ENCODE data around the gene JAKMIP2.

Gene JAKMIP2

GRCh38 chr5:147786142-147786541 is 3.6 kb upstream of the JAKMIP2 start:
- no peak for DNase-seq

GRCh38 chr5:147784146-147784987 is 1.8 kb upstream of the JAKMIP2 start:
- DNase-seq, result no peak

- no peak for DNase-seq
These were observed 1.5 kb downstream of the JAKMIP2 start for GRCh38 chr5:147780924-147781573.

DNA sequence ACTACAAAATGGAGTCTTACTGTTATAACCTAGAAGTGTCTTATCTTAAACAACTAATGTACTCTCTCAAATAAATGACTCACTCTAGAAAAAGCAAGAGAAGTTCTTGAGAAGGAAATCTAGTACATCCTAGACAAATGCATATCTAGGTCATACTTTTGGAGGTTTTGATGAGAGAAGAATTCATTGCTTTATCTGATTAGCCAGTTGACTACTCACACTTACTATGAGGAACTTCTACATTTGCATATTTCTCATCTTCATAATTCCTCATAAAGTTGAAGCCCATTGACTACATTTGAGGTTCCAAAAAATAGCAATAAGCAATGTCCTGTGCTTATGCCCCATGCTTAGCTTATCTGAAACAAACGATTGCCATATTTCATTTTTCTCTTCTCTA is 2.8 kb downstream of the JAKMIP2 start:
- DNase-seq, result no peak

DNA sequence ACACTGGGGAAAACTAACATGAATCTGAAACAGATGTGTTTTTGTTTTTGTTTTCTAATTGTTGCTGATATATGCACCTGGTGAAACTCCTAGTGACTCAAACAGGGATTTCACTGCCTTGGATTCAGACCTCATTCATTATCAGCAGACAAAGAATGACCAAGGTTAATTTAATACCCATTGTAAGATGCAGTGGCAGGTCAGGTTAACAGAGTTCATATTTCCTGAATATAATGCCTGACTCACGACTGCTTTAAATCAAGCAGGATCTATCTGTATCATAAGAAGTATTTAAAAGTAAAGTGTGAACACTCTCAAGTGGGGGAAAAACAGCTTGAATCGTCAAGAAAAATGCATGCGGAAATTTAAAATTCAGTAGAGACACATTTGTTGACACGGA is 5.5 kb downstream of the JAKMIP2 start:
- no peak for DNase-seq

GRCh38 chr5:147773587-147773986 is 8.9 kb downstream of the JAKMIP2 start:
- DNase-seq, result no peak

DNA sequence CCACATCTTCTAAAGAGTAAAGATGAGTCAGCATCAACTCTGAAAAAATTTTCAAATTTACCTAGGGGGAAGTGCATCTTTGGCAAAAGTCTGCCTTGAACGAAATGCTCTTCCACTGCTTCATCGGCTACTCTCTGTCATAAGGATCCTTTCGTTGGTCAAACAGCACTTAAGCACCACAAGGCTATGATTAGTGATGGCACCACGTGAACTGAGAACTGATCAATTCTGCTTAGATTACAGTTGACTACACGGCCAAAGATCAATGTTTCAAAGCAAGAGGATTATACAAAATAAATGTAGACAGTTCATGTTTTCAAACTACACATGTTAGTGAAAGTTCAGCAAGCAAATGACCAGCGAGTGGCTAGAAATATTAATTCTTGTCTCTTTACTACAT is 9.4 kb downstream of the JAKMIP2 start:
- no peak for DNase-seq

DNA sequence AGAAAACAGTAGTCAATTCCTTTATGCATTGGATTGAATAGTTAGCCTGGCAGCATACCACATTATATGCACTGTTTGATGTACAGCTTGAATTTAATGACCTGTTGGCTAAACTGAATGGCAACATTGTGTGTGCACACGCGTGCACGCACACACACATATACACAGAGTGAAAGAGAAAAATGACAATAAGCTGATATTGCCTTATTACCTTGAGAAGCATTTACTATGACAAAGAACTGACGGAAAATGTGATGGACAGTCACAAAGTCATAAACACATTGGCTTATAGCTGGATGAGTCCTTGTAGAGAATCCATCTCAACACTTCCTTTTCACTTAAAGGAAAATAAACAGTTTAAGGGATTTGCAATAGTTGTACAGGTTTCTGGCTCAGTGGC is 15.5 kb downstream of the JAKMIP2 start:
- DNase-seq, result no peak

DNA sequence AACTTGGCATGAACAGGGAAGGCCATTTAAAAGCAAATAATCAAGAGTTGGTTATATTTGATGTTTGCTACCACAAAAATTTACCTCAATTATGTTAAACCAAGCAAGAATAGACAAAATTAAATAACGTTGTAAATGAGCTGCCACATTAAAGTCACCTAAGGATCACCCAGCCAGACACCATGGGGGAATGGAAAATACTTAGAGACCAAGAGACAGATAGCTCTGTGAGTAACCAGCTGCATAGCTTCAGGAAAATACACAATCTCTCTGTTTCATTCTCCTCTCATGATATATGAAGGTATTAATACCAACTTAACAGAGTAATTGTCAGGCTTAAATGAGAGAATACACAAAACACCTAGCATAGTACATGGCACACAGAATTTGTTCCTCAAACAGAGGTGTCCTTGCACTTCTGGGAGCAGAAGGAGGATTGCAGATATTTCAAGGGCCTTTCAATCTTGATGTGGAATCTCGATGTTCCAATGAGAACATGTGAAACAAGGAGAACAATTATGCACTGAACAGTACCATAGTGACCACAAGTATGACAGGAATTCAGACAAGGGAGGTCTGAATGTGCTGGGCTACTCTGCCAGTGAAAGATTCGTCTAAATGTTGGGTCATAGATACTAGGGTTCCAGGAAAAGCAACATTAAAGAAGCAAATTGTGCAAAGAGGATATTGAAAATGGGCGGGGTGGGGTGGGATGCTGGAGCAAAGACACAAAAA is 18.6 kb downstream of the JAKMIP2 start:
- no peak for DNase-seq

DNA sequence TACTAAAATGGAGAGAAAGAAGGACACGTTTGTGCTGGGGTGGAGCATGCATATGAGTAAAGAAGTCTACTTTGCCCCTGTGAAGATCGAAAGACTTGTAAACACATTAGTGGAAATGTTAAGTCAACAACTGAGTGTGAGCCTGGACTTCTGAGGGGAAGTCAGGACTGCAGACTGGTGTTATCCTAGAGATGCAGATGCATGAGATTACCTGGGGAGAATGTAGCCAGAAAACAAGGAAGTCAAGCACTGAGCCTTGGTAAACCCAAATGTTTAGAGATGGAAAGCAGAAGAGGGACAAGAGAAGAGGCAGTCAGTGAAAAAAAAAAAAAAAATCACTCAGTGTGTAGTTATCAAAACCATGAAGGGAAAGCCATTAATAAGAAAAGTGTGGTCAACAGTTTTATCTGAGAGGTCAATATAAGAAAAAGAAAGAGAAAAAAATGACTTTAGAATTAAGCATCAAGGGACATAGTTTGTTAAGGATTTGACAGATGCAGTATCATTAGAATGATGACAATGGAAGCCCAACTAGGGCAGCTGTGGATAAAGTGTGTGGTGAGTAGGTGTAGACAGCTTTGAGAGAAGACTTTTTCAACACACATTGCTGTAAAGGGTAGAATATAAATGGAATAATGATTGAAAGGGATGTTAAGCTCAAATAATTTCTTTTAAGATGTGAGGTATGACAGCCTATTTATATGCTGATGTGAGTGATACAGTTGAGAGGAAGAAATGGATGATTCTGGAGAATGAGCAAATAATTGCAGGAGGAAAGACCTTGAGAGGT is 22.2 kb downstream of the JAKMIP2 start:
- DNase-seq, result no peak

DNA sequence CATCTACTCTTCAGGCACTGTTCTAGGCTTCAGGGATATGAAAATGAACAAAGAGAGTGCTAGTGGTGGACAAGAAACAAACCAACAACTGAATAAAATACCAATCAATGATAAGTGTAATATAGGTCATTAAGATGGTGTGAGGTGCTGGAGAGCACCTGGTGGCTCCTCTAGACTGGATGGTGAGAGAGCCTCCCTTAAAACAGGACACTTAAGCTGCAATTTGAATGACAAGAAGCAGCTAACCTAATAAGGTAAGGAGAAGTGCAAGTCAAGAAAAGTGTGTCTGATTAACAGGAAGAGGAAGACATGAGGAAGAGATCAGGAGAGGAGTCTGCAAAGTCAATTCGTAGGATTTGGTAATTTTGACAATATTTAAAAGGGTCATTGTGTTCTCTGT is 23.1 kb downstream of the JAKMIP2 start:
- no peak for DNase-seq

DNA sequence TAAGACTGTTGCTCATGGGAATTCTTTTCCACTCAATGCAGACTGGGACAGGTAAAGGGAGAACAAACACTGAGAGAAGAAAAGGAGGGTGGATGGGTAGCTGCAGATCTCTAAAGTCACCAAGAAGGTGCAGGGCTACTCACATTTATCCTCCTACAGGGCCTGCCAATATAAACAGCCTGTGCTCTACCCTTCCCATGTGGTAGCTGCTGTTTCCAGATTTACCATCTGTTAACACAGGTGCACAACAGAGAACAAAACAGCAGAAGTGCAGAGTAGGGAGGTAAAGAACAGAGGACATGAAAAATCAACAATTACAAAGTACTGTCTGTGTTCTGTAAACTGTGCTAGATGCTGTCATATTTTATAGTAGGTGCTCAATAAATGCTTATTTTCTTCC is 26.0 kb downstream of the JAKMIP2 start:
- DNase-seq, result no peak

DNA sequence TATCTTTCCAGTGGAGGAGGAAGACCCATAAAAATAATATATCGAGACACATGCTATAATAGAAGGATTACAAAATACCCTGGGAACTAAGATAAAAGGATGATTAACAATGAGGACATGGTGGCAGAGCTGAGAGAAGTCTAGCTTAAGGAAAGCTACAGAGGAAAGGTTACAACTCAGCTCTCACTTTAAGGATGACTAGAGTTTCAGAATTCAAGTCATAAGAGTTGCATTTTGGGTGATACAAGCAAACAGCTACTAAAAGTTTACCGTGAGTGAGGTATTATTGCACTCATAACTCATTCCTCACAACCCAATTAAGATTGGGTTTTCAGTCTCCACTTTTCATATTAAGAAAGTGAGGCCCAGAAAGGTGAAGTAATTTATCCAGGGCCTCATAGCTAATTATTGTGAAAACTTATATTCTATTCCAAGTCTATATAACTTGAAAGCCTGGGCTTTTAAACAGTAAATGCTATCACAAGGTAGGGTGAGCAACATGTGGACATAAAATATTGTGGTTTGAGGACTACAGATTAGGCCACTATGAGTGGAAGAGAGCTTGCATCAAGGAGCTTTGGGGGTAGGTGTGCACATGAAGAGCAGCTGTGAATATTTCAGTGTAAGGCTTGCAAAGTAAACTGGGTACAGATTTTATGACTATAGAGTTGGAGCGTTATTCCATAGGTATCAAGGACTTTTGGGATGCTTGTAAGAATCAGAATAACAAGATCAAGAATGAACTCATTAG is 28.0 kb downstream of the JAKMIP2 start:
- no peak for DNase-seq

DNA sequence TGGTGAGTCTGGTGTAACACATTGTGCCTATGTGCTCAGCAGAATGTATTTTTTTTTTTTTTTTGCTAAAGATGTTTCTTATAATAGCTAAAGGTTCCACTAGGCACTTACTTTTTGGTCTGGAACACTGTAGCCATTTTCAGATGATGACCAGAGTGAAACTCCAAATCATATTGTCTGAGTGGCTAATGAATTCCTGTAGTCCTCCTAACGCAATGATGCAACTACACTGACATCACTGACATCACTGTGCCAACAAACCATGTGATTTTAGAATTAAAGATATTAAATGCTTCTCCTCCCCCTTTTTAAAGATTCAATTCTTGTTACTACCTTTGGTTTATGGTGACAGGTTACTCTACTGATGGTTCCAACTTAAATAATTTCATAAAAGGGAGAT is 28.8 kb downstream of the JAKMIP2 start:
- DNase-seq, result no peak

DNA sequence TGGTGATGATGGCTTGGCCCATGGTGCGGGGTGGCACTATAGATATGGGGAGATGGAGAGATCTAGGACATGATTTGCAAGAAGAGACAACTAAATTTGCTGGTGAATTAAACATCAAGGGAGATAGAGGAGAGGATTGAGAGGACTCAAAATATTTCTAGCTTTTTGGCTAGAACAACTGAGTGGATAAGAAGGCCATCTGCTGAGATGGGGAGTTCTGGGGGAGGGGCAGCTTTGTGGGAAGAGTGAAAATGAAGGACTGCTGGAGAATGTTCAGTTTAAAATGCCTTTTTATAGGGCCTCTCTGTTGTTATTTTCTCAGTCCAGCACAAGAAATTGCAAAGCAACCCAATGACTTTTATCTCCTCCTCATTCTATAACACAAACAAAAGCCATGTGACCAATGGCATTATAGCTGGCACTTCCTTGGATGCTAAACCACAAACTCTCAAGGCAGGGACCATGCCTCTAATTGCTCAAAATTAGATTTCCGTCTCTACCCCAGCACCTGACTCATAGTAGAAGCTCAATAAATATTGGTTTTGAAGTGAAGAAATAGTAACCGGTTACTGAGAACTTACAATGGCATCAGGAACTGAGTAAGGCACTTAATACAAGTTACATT is 29.8 kb downstream of the JAKMIP2 start:
- no peak for DNase-seq

GRCh38 chr5:147752033-147752432 is 30.5 kb downstream of the JAKMIP2 start:
- DNase-seq, result no peak

DNA sequence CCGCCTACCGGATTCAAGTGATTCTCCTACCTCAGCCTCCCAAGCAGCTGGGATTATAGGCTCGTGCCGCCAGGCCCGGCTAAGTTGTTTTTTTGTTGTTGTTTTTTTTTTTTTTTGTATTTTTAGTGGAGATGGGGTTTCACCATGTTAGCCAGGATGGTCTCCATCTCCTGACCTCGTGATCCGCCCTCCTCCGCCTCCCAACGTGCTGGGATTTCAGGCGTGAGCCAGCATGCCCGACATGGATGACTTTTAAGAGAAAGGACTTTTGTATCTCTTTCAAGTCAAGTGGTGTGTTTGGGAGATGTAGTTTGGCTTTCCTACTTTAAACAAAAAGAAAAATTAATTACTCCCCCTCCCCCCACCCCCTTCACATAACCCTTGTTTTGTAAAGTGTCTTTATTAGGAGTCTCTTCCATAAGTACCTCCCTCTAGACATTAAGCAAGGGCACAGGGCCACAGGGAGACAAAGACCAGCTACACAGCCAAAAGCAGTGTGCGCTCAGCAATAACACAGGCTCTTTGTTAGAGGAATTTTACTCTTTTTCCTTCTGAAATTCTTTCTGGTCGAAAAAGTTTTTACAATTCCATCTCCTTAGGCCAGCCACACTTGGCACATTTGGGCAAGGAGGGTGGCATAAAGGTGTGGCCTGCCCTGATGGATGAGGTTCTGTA is 31.2 kb downstream of the JAKMIP2 start:
- DNase-seq, result no peak

GRCh38 chr5:147750065-147750464 is 32.5 kb downstream of the JAKMIP2 start:
- DNase-seq, result no peak

- no peak for DNase-seq
These were observed 33.9 kb downstream of the JAKMIP2 start for GRCh38 chr5:147748590-147748989.

DNA sequence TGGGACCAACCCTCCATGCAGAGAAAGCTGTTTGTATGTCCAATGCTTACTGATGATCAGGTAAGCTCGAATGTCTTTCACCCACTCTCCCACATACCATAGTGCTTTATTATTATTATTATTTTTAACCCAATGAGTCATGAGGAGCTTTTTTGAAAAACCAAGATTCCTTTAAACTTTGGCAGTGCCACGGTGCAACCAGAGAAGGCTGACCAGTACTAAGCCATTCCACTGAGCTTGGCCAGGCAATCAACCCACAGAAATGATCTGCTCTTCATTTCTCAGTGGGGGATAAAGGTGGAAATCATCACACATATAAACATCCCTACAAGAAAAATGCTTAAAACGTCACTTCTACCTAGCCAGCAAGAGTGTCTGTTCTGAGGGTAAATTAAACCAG is 35.5 kb downstream of the JAKMIP2 start:
- no peak for DNase-seq

- no peak for DNase-seq
These were observed 38.7 kb downstream of the JAKMIP2 start for GRCh38 chr5:147743678-147744374.

All from activated CD4-positive, alpha-beta T cell treated with anti-CD3 and anti-CD28 coated beads, Interleukin-2, amount 50 U/mL, for 48 hours (primary cell).